ENCODE measurements around the gene DDA1. TPM values are rescaled to one million over a fixed set of nuclear protein-coding genes. Genes with fewer than 3 reads are reported as not detected.

The DDA1 gene
- total and polyA plus RNA-seq, 2 of the 13 experiments (the other 11 are each of a cell fraction or from before 2014, with no cell fraction given), result 24.5 to 26.0 TPM

DNA sequence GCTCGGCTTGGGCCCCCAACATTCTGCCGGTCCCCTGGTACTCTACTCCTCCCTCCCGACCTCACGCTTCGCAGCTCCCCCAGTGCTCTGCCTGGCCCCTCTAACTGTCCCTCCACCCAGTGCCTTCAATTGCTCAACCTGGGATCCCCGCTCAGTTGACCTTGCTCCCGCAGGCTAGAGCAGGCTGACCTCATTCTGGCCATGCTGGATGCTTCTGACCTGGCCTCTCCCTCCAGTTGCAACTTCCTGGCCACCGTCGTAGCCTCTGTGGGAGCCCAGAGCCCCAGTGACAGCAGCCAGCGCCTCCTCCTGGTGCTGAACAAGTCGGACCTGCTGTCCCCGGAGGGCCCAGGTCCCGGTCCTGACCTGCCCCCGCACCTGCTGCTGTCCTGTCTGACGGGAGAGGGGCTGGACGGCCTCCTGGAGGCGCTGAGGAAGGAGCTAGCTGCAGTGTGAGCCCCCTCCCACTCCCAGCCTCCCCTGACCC, 31.6 kb downstream of the DDA1 start (continued):
- TF ChIP-seq ZNF432 (CRISPR knock-in tag; IDR thresholded peaks at IDR 0.05; ENCODE audit: borderline replicate concordance) (no peak), SSRP1 (CRISPR knock-in tag; IDR thresholded peaks at IDR 0.05) (no peak), ZNF709 (CRISPR knock-in tag; IDR thresholded peaks at IDR 0.05) (peak; percentile 76; the same call in 1 of the 2 replicates), ZMYM4 (CRISPR knock-in tag; IDR thresholded peaks at IDR 0.05) (peak; percentile 70), KDM5B (CRISPR knock-in tag; IDR thresholded peaks at IDR 0.05; ENCODE audit: borderline replicate concordance) (peak; percentile 69; the same call in 1 of the 2 replicates), MYC (CRISPR knock-in tag; IDR thresholded peaks at IDR 0.05; ENCODE audit: borderline replicate concordance) (peak; percentile 68), TEAD3 (CRISPR knock-in tag; optimal IDR thresholded peaks at IDR 0.05; ENCODE audit: borderline replicate concordance) (peak; percentile 58), STAT5B (CRISPR knock-in tag; IDR thresholded peaks at IDR 0.05) (no peak), RARG (CRISPR knock-in tag; IDR thresholded peaks at IDR 0.05; ENCODE audit: low read depth) (no peak), POGZ (CRISPR knock-in tag; IDR thresholded peaks at IDR 0.05) (peak; percentile 20; the same call in 1 of the 2 replicates), KAT7 (CRISPR knock-in tag; IDR thresholded peaks at IDR 0.05; ENCODE audit: borderline replicate concordance) (0 out of 2 replicates have a peak, but pooled peaks have one; percentile 50), WIZ (CRISPR knock-in tag; IDR thresholded peaks at IDR 0.05) (no peak), STAG1 (CRISPR knock-in tag; IDR thresholded peaks at IDR 0.05) (peak; percentile 45), ZFX (CRISPR knock-in tag; IDR thresholded peaks at IDR 0.05; ENCODE audit: low read depth) (peak; percentile 50; the same call in 1 of the 2 replicates)
- TF ChIP-seq, protein P1, sequence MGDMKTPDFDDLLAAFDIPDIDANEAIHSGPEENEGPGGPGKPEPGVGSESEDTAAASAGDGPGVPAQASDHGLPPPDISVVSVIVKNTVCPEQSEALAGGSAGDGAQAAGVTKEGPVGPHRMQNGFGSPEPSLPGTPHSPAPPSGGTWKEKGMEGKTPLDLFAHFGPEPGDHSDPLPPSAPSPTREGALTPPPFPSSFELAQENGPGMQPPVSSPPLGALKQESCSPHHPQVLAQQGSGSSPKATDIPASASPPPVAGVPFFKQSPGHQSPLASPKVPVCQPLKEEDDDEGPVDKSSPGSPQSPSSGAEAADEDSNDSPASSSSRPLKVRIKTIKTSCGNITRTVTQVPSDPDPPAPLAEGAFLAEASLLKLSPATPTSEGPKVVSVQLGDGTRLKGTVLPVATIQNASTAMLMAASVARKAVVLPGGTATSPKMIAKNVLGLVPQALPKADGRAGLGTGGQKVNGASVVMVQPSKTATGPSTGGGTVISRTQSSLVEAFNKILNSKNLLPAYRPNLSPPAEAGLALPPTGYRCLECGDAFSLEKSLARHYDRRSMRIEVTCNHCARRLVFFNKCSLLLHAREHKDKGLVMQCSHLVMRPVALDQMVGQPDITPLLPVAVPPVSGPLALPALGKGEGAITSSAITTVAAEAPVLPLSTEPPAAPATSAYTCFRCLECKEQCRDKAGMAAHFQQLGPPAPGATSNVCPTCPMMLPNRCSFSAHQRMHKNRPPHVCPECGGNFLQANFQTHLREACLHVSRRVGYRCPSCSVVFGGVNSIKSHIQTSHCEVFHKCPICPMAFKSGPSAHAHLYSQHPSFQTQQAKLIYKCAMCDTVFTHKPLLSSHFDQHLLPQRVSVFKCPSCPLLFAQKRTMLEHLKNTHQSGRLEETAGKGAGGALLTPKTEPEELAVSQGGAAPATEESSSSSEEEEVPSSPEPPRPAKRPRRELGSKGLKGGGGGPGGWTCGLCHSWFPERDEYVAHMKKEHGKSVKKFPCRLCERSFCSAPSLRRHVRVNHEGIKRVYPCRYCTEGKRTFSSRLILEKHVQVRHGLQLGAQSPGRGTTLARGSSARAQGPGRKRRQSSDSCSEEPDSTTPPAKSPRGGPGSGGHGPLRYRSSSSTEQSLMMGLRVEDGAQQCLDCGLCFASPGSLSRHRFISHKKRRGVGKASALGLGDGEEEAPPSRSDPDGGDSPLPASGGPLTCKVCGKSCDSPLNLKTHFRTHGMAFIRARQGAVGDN (CRISPR knock-in tag; IDR thresholded peaks at IDR 0.05), result peak; percentile 98
- TF ChIP-seq, protein P2, sequence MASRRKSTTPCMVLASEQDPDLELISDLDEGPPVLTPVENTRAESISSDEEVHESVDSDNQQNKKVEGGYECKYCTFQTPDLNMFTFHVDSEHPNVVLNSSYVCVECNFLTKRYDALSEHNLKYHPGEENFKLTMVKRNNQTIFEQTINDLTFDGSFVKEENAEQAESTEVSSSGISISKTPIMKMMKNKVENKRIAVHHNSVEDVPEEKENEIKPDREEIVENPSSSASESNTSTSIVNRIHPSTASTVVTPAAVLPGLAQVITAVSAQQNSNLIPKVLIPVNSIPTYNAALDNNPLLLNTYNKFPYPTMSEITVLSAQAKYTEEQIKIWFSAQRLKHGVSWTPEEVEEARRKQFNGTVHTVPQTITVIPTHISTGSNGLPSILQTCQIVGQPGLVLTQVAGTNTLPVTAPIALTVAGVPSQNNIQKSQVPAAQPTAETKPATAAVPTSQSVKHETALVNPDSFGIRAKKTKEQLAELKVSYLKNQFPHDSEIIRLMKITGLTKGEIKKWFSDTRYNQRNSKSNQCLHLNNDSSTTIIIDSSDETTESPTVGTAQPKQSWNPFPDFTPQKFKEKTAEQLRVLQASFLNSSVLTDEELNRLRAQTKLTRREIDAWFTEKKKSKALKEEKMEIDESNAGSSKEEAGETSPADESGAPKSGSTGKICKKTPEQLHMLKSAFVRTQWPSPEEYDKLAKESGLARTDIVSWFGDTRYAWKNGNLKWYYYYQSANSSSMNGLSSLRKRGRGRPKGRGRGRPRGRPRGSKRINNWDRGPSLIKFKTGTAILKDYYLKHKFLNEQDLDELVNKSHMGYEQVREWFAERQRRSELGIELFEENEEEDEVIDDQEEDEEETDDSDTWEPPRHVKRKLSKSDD (CRISPR knock-in tag; IDR thresholded peaks at IDR 0.05; ENCODE audit: low read depth), result no peak
- TF ChIP-seq, protein P3, sequence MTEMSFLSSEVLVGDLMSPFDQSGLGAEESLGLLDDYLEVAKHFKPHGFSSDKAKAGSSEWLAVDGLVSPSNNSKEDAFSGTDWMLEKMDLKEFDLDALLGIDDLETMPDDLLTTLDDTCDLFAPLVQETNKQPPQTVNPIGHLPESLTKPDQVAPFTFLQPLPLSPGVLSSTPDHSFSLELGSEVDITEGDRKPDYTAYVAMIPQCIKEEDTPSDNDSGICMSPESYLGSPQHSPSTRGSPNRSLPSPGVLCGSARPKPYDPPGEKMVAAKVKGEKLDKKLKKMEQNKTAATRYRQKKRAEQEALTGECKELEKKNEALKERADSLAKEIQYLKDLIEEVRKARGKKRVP (CRISPR knock-in tag; IDR thresholded peaks at IDR 0.05), result peak in 1 of 2 experiments; percentile 61; a peak in 2 of 4 replicates
- TF ChIP-seq, protein P4, sequence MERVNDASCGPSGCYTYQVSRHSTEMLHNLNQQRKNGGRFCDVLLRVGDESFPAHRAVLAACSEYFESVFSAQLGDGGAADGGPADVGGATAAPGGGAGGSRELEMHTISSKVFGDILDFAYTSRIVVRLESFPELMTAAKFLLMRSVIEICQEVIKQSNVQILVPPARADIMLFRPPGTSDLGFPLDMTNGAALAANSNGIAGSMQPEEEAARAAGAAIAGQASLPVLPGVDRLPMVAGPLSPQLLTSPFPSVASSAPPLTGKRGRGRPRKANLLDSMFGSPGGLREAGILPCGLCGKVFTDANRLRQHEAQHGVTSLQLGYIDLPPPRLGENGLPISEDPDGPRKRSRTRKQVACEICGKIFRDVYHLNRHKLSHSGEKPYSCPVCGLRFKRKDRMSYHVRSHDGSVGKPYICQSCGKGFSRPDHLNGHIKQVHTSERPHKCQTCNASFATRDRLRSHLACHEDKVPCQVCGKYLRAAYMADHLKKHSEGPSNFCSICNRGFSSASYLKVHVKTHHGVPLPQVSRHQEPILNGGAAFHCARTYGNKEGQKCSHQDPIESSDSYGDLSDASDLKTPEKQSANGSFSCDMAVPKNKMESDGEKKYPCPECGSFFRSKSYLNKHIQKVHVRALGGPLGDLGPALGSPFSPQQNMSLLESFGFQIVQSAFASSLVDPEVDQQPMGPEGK (CRISPR knock-in tag; IDR thresholded peaks at IDR 0.05), result no peak; the same call in 1 of the 2 replicates
- TF ChIP-seq, protein P5, sequence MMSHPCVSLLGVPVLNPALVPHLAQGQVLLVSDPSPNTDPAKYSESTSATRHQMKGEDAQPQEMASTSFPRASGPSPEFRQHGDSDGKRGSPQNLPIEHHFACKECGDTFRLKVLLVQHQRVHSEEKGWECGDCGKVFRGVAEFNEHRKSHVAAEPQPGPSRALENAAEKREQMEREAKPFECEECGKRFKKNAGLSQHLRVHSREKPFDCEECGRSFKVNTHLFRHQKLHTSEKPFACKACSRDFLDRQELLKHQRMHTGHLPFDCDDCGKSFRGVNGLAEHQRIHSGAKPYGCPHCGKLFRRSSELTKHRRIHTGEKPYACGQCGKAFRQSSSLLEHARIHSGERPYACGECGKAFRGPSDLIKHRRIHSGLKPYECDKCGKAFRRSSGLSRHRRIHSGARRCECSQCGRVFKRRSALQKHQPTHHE (CRISPR knock-in tag; IDR thresholded peaks at IDR 0.05; ENCODE audit: borderline replicate concordance), result 0 out of 2 replicates have a peak, but pooled peaks have one; percentile 21
